PC-9 (cell line): ENCODE measurements around the gene ARRB1.

Source experiments
- CTCF ChIP-seq: fragments of 200-600 bp; sonication (generic); conservative IDR thresholded peaks from 2 replicates; pipeline ENCODE4 v1.6.1; 2017; ENCODE audit warnings: mixed run types, antibody characterized with exemption, mild to moderate bottlenecking, moderate library complexity
- EZH2 ChIP-seq: fragments of 200-600 bp; sonication (generic); IDR thresholded peaks from 2 replicates; pipeline ENCODE4 v1.8.0; 2017; ENCODE audit warnings: antibody characterized with exemption, low read depth

GRCh38 chr11:75320046-75320618, 31.3 kb downstream of the ARRB1 start:
- TF ChIP-seq CTCF (no peak), EZH2 (no peak)
